Adrenal gland (tissue), 12 donors: ENCODE measurements around the gene TGFBR2. TPM values are rescaled to one million over a fixed set of nuclear protein-coding genes. Genes with fewer than 3 reads are reported as not detected.

Source experiments
- DNase-seq, 7 donors: peaks; one replicate each; pipeline ENCODE4 v3.0.0-alpha.2; 2019 to 2020
- H3K27ac ChIP-seq, 5 donors: fragments of 200-600 bp; sonication (generic) in 4 of 5; 1 replicate in 3 of 5; 2 replicates in 2 of 5; pipeline versions ENCODE4 v1.5.1 to v1.8.0; 2016 to 2020; ENCODE audit warnings: mild to moderate bottlenecking in 1 of 5
- H3K27me3 ChIP-seq: fragments of 200-600 bp; 2 replicates; pipeline ENCODE4 v1.8.0; 2021
- H3K36me3 ChIP-seq, 2 donors: fragments of 200-600 bp; replicated peaks in 1 of 2; 1 replicate in 1 of 2; 2 replicates in 1 of 2; pipeline versions ENCODE4 v1.5.1 to v1.8.0; 2018 to 2022
- H3K4me1 ChIP-seq, 2 donors: fragments of 200-600 bp; replicated peaks in 1 of 2; 1 replicate in 1 of 2; 2 replicates in 1 of 2; pipeline versions ENCODE4 v1.5.1 to v1.8.0; 2018 to 2021
- H3K4me3 ChIP-seq, 4 donors: fragments of 200-600 bp; sonication (generic) in 3 of 4; one replicate each; pipeline ENCODE4 v1.5.1; 2016 to 2018
- H3K9me3 ChIP-seq, 3 donors: fragments of 200-600 bp; sonication (generic) in 1 of 3; replicated peaks in 1 of 3; 1 replicate in 2 of 3; 2 replicates in 1 of 3; pipeline versions ENCODE4 v1.5.1 to v1.8.0; 2016 to 2021
- POLR2A ChIP-seq, 2 donors: fragments of 450-650 bp; IDR thresholded peaks; one replicate each; pipeline ENCODE4 v1.6.1; 2017; ENCODE audit warnings: antibody characterized with exemption in 2 of 2, mild to moderate bottlenecking in 2 of 2, moderate library complexity in 1 of 2
- WGBS, 4 donors: extraction: QIAGEN DNeasy Blood & Tissue Kit in 2 of 4; methylation state at CpG; one replicate each; pipeline versions ENCODE4 v1.1.5 to v1.1.7; 2013 to 2017; 5-methylcytosine and 5-hydroxymethylcytosine counted together
- intact Hi-C, 2 donors: fragments of 100-400 bp; cut with DNase I; formaldehyde crosslinking; loops; one replicate each; pipeline versions ENCODE4 v1.14.1 to v1.15.0; 2022 to 2023
- polyA plus RNA-seq, 3 donors: library from polyadenylated mRNA; stranded (reverse); fragments of 200-250 nt in 2 of 3; fragments of 350-450 nt in 1 of 3; fragmentation: Illumina TruSeq in 1 of 3; extraction: RNeasy Lipid Tissue Mini Kit (QIAGEN cat#74804) in 1 of 3; gene quantifications; one replicate each; pipeline ENCODE4 v1.2.3, GENCODE V29; 2013 to 2014
- total RNA-seq, 9 donors: library from RNA; depleted of rRNA in 4 of 9; stranded (reverse); fragments of >200 nt in 4 of 9; fragments of 120-200 nt in 1 of 9; fragmentation: NEBNext Ultra II Directional in 1 of 9; extraction: Animal tissue kit (Norgen Biotek cat#: 25700) in 1 of 9; gene quantifications; one replicate each; pipeline versions ENCODE4 v1.1.0 to v1.2.4, GENCODE V29; 2013 to 2023
- TF ChIP-seq, protein P1 (sequence below), 6 experiments: fragments of 450-650 bp in 4 of 6; fragments of 200-600 bp in 2 of 6; sonication (generic) in 1 of 6; IDR thresholded peaks; 1 replicate in 5 of 6; 2 replicates in 1 of 6; pipeline versions ENCODE4 v1.5.1 to v1.8.0; 2016 to 2021; ENCODE audit warnings: antibody characterized with exemption in 6 of 6, mild to moderate bottlenecking in 2 of 6, moderate library complexity in 1 of 6
- donor health status: healthy with polysubstance abuse.
- donor health status: Bipolar disorder and iron deficiency.
- donor health status: DM: yes; HTN: yes; CAD: no.
- donor health status: DM: no; HTN: no; CAD: no.
- donor health status: DM: no; HTN: no; CAD: no.
- donor health status: DM: yes; HTN: yes; CAD: no.

Gene TGFBR2
- total and polyA plus RNA-seq, 12 donors = 19.1 to 296 (median 153) TPM

GRCh38 chr3:30721314-30721634 lies 114.9 kb downstream of the TGFBR2 start:
- Histone ChIP-seq H3K36me3 (no peaks in the 10 kb centered on the region), H3K27ac (no peak overlapping the region), H3K27me3 (no peaks in the 10 kb centered on the region), H3K9me3 (no peaks in the 10 kb centered on the region), H3K4me3 (no peak overlapping the region), H3K4me1 (no peaks in the 10 kb centered on the region)
- DNase-seq = no peak
- intact Hi-C loops = no loop called here
- TF ChIP-seq, protein P1, sequence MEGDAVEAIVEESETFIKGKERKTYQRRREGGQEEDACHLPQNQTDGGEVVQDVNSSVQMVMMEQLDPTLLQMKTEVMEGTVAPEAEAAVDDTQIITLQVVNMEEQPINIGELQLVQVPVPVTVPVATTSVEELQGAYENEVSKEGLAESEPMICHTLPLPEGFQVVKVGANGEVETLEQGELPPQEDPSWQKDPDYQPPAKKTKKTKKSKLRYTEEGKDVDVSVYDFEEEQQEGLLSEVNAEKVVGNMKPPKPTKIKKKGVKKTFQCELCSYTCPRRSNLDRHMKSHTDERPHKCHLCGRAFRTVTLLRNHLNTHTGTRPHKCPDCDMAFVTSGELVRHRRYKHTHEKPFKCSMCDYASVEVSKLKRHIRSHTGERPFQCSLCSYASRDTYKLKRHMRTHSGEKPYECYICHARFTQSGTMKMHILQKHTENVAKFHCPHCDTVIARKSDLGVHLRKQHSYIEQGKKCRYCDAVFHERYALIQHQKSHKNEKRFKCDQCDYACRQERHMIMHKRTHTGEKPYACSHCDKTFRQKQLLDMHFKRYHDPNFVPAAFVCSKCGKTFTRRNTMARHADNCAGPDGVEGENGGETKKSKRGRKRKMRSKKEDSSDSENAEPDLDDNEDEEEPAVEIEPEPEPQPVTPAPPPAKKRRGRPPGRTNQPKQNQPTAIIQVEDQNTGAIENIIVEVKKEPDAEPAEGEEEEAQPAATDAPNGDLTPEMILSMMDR (IDR thresholded peaks at IDR 0.05) = no peak
- TF ChIP-seq POLR2A (IDR thresholded peaks at IDR 0.05) = no peak
- WGBS, 4 donors = 53 to 66% (median 63%) methylated on average over 2 of the region's 2 CpGs

DNA sequence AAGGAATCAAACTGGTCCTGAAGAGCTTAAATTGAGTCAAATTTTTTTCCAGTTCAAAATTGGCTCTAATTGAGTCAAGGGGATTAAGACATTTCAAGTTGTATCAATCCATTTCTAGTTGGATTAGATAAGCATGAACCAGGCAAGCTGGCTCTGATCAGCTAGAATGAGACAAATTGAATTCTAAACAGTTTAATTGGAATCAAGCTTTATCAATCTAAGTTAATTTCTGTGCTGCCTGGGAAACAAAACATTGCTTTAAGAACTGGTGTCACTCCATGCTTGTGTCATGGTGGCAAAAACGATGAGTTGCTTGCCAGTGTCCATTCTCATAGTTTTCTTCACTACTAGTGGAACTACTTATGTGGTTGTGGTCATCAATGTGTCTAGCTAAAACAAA lies 116.8 kb downstream of the TGFBR2 start:
- intact Hi-C loops = no loop called here
- DNase-seq = no peak
- Histone ChIP-seq H3K4me1 (no peaks in the 10 kb centered on the region), H3K36me3 (no peaks in the 10 kb centered on the region), H3K4me3 (no peak overlapping the region), H3K27ac (no peak overlapping the region), H3K27me3 (no peaks in the 10 kb centered on the region), H3K9me3 (no peaks in the 10 kb centered on the region)
- WGBS, 4 donors = 77 to 86% (median 81%) methylated on average over 1 of the region's 1 CpG
- TF ChIP-seq, protein P1 (IDR thresholded peaks at IDR 0.05) = no peak
- no peak for TF ChIP-seq POLR2A (IDR thresholded peaks at IDR 0.05)

GRCh38 chr3:30724863-30725262 lies 118.5 kb downstream of the TGFBR2 start:
- TF ChIP-seq, protein P1 (IDR thresholded peaks at IDR 0.05) = no peak
- TF ChIP-seq POLR2A (IDR thresholded peaks at IDR 0.05) = no peak
- intact Hi-C loops = no loop called here
- no peaks in the 10 kb centered on the region for H3K4me1 ChIP-seq
- DNase-seq = no peak
- H3K4me3 ChIP-seq = no peak overlapping the region
- no peaks in the 10 kb centered on the region for H3K36me3 ChIP-seq
- no peaks in the 10 kb centered on the region for H3K27me3 ChIP-seq
- H3K9me3 ChIP-seq = no peaks in the 10 kb centered on the region
- 87 to 95% (median 91%) methylated on average over 3 of the region's 3 CpGs for WGBS, 4 donors
- H3K27ac ChIP-seq = no peak overlapping the region

DNA sequence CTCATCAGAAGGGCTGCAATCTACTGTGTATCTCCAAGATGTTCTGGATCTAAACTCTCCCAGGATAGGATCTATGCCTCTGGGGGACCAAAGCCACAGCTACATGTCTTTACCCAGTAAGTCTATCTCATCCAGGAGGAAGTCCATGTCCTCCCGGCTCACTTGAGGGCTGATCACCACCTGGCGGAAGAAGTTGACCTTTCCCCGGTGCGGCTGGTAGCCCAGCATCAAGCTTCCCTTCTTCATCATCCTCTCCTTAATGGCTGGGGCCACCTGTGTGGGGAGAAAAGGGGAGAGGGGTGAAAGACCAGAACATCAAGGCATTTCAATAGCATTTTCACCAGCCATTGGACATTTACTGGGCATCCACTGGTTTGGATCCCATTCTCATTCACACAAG lies 121.7 kb downstream of the TGFBR2 start:
- Histone ChIP-seq H3K27ac (no peak overlapping the region), H3K9me3 (no peaks in the 10 kb centered on the region), H3K27me3 (no peaks in the 10 kb centered on the region), H3K36me3 (no peaks in the 10 kb centered on the region), H3K4me3 (no peak overlapping the region), H3K4me1 (no peaks in the 10 kb centered on the region)
- WGBS, 4 donors = 99 to 100% (median 100%) methylated on average over 3 to 4 of the region's 4 CpGs
- DNase-seq = no peak
- intact Hi-C loops = no loop called here
- TF ChIP-seq, protein P1 (IDR thresholded peaks at IDR 0.05) = no peak
- no peak for TF ChIP-seq POLR2A (IDR thresholded peaks at IDR 0.05)
